ENCODE measurements around the gene PLD1.

DNA sequence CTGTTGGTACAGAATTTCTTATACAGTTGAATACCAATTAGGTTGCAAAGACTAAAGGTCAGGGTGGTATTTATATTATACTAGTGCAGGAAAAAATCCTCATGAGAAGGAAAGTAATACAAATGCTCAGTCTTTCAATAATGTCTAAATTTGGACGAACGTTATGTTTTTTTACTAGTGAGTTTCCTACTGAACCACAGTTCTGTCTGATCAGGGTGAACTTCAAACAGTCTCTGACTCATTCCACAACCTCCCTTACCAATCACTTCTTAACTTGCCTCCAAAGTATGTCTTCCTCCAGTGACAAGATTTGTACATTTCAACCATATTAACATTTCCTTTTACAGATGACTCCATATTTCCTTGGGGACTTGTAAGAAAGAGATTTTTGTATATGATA lies 36.3 kb upstream of the PLD1 start:
- TF ChIP-seq TAF1 (IDR thresholded peaks at IDR 0.05; ENCODE audit: borderline replicate concordance, insufficient read depth, low read length) (no peak), POLR2AphosphoS5 (IDR thresholded peaks at IDR 0.05; ENCODE audit: low read depth, low read length) (no peak), FOXP2 (optimal IDR thresholded peaks at IDR 0.05; ENCODE audit: borderline replicate concordance, extremely low read depth, extremely low read length, insufficient read depth) (no peak)
- TF ChIP-seq, protein P1, sequence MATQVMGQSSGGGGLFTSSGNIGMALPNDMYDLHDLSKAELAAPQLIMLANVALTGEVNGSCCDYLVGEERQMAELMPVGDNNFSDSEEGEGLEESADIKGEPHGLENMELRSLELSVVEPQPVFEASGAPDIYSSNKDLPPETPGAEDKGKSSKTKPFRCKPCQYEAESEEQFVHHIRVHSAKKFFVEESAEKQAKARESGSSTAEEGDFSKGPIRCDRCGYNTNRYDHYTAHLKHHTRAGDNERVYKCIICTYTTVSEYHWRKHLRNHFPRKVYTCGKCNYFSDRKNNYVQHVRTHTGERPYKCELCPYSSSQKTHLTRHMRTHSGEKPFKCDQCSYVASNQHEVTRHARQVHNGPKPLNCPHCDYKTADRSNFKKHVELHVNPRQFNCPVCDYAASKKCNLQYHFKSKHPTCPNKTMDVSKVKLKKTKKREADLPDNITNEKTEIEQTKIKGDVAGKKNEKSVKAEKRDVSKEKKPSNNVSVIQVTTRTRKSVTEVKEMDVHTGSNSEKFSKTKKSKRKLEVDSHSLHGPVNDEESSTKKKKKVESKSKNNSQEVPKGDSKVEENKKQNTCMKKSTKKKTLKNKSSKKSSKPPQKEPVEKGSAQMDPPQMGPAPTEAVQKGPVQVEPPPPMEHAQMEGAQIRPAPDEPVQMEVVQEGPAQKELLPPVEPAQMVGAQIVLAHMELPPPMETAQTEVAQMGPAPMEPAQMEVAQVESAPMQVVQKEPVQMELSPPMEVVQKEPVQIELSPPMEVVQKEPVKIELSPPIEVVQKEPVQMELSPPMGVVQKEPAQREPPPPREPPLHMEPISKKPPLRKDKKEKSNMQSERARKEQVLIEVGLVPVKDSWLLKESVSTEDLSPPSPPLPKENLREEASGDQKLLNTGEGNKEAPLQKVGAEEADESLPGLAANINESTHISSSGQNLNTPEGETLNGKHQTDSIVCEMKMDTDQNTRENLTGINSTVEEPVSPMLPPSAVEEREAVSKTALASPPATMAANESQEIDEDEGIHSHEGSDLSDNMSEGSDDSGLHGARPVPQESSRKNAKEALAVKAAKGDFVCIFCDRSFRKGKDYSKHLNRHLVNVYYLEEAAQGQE (IDR thresholded peaks at IDR 0.05; ENCODE audit: insufficient read depth in 1 of 2, low read depth in 2 of 2, low read length in 2 of 2), result no peak
